Subcutaneous abdominal adipose tissue (tissue), 5 donors: Measurements from ENCODE around the gene CGB5.

ENCODE experiments used
- H3K27ac ChIP-seq: one replicate; pipeline ENCODE4 v1.7.0; 2013; ENCODE audit warnings: low read depth, mild to moderate bottlenecking, inconsistent platforms, low read length, moderate library complexity
- H3K27me3 ChIP-seq, 5 donors: one replicate each; pipeline ENCODE4 v1.7.0; 2013; ENCODE audit warnings: low read length in 5 of 5, inconsistent platforms in 1 of 5; ENCODE audit not compliant: control insufficient read depth in 5 of 5, insufficient read depth in 4 of 5
- H3K36me3 ChIP-seq, 5 donors: one replicate each; pipeline ENCODE4 v1.7.0; 2013; ENCODE audit warnings: low read length in 5 of 5; ENCODE audit not compliant: control insufficient read depth in 5 of 5, insufficient read depth in 5 of 5
- H3K4me1 ChIP-seq, 5 donors: one replicate each; pipeline ENCODE4 v1.7.0; 2013; ENCODE audit warnings: low read length in 5 of 5, mild to moderate bottlenecking in 3 of 5, moderate library complexity in 1 of 5; ENCODE audit not compliant: control insufficient read depth in 5 of 5, insufficient read depth in 5 of 5
- H3K4me3 ChIP-seq, 5 donors: one replicate each; pipeline ENCODE4 v1.7.0; 2013; ENCODE audit warnings: low read length in 5 of 5, low read depth in 1 of 5
- H3K9ac ChIP-seq, 5 donors: one replicate each; pipeline ENCODE4 v1.7.0; 2013; ENCODE audit warnings: low read length in 5 of 5, mild to moderate bottlenecking in 4 of 5, moderate library complexity in 3 of 5
- H3K9me3 ChIP-seq, 5 donors: one replicate each; pipeline ENCODE4 v1.7.0; 2013; ENCODE audit warnings: low read length in 5 of 5; ENCODE audit not compliant: control insufficient read depth in 5 of 5
- donor health status: healthy.
- donor health status: healthy.
- donor health status: healthy.
- donor health status: healthy.
- donor health status: healthy.

Gene CGB5

GRCh38 chr19:49085020-49085867 lies 41.6 kb downstream of the CGB5 start, which contains the start of gene SNRNP70:
Gene SNRNP70, plus strand, starts transcription at chr19:49085451. Its CDS starts 964 bp downstream, at chr19:49086415.
- H3K4me3 ChIP-seq: peak within 1 kb of the TSS; percentile 91 to 94 (median 93)
- H3K36me3 ChIP-seq: peaks cover 0 to 26% (median 18%) of the 10 kb centered on the region in 5 donors
- peak within 1 kb of the TSS; percentile 94 to 99 (median 98) for H3K9ac ChIP-seq
- H3K27ac ChIP-seq: peak within 1 kb of the TSS; percentile 88
- H3K4me1 ChIP-seq: peaks cover 0 to 33% (median 24%) of the 10 kb centered on the region in 5 donors
- no peaks in the 10 kb centered on the region for H3K9me3 ChIP-seq
- H3K27me3 ChIP-seq: no peaks in the 10 kb centered on the region

DNA sequence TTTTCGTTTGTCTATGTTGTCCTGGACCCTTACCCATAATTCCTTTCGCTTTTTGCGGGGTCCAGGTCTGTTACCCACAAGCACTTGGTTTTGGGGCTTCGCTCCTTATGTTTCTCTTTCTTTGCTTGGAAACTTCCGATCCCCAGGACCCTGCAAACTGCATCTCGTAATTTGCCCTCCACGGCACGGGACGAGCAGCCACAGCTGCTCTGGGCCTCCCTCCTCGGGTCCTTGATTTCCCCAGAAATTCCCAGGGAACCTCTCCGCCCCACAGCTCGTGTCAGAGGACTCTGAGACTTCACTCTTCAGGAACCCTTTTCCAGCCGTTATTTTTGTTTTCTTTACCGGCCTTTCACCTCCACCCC lies 42.2 kb downstream of the CGB5 start:
- Histone ChIP-seq H3K4me3 (peak overlapping the region; percentile 91 to 94 (median 93)), H3K9ac (peak overlapping the region; percentile 94 to 99 (median 98)), H3K4me1 (peaks cover 0 to 33% (median 24%) of the 10 kb centered on the region in 5 donors), H3K27ac (peak overlapping the region; percentile 88), H3K9me3 (no peaks in the 10 kb centered on the region), H3K27me3 (no peaks in the 10 kb centered on the region), H3K36me3 (peaks cover 0 to 32% (median 24%) of the 10 kb centered on the region in 5 donors)

DNA sequence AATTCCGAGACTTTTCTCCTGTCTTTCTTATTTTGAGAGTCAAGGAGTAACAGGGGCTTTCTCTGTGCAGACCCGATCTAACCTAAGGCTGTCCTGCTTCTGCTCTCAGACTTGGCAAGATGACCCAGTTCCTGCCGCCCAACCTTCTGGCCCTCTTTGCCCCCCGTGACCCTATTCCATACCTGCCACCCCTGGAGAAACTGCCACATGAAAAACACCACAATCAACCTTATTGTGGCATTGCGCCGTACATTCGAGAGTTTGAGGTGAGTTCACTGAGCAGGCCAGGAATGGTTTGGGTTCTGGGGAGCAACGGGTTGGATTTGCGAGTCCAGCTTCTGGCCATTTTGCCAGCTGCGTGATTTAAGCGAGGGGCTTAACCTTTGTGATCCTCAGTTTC lies 42.6 kb downstream of the CGB5 start:
- peak overlapping the region; percentile 1 for H3K27ac ChIP-seq
- peak overlapping the region; percentile 94 to 99 (median 98) for H3K9ac ChIP-seq

DNA sequence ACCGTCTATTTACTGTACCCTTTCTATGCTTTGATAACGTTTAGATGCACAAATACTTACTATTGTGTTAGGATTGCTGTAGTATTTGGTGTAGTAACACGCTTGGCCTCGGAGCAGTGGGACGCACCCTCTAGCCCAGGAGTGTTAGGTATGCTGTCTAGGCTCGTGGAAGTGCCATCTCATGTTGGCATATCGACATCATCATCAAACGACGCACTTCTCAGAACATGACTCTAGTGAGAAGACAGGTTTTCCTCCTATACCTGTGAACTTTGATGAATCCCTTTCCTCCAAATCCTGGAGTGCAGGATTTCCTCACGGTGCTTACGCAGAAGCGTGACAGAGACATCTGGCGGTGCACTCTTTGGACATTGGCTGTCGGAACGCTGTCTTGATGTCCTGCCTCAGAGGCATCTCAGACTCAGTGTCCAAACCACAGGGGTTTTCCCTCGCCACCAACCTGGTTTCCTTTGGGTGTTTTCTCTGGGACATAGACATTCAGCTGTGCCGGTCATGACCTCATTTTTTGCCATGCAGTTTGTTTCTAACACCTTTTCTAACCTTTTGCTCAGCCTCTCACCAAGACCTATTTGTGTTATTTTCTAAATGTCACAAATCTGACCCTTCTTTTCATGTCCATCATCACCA lies 47.9 kb downstream of the CGB5 start:
- H3K27me3 ChIP-seq: no peaks in the 10 kb centered on the region
- peaks cover 2 to 87% (median 66%) of the 10 kb centered on the region in 5 donors for H3K36me3 ChIP-seq
- peaks cover 0 to 18% (median 13%) of the 10 kb centered on the region in 5 donors for H3K4me1 ChIP-seq
- H3K9ac ChIP-seq: no peak overlapping the region
- no peak overlapping the region for H3K4me3 ChIP-seq
- no peaks in the 10 kb centered on the region for H3K9me3 ChIP-seq
- H3K27ac ChIP-seq: no peak overlapping the region

More for the DNA sequence above, 42.6 kb downstream of the CGB5 start:
- H3K4me1 ChIP-seq: peaks cover 0 to 33% (median 24%) of the 10 kb centered on the region in 5 donors
- H3K27me3 ChIP-seq: no peaks in the 10 kb centered on the region
- H3K4me3 ChIP-seq: peak overlapping the region; percentile 91 to 94 (median 93)
- no peaks in the 10 kb centered on the region for H3K9me3 ChIP-seq
- peaks cover 0 to 36% (median 26%) of the 10 kb centered on the region in 5 donors for H3K36me3 ChIP-seq

DNA sequence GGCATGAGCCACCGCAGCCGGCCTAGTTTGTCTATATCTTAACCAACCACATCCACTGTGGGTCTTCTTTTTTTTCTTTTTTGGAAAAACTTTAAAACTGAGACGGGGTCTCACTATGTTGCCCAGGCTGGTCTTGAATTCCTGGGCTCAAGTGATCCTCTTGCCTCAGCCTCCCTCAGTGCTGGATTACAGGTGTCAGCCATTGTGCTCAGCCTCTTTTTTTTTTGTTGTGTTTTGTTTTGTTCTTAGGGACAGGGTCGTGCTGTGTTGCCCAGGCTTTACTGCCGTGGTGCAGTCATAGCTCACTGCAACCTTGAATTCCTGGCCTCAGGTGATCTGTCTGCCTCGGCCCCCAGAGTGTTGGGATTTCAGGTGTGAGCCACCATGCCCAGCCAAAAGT lies 49.0 kb downstream of the CGB5 start:
- peaks cover 2 to 91% (median 67%) of the 10 kb centered on the region in 5 donors for H3K36me3 ChIP-seq
- H3K4me1 ChIP-seq: peaks cover 0 to 8% (median under 1%) of the 10 kb centered on the region in 5 donors
- H3K27ac ChIP-seq: no peak overlapping the region
- no peaks in the 10 kb centered on the region for H3K27me3 ChIP-seq
- no peak overlapping the region for H3K9ac ChIP-seq
- H3K9me3 ChIP-seq: no peaks in the 10 kb centered on the region
- H3K4me3 ChIP-seq: no peak overlapping the region
